ENCODE data around the gene EVI2B. TPM values are rescaled to one million over a fixed set of nuclear protein-coding genes. Genes with fewer than 3 reads are reported as not detected.
"Not testable (repeated sequence)": the region's sequence is repeated elsewhere in the genome, so short reads cannot be mapped to it uniquely, and the experiment has no call there.

Gene EVI2B
- total RNA-seq = 1.2 TPM

DNA sequence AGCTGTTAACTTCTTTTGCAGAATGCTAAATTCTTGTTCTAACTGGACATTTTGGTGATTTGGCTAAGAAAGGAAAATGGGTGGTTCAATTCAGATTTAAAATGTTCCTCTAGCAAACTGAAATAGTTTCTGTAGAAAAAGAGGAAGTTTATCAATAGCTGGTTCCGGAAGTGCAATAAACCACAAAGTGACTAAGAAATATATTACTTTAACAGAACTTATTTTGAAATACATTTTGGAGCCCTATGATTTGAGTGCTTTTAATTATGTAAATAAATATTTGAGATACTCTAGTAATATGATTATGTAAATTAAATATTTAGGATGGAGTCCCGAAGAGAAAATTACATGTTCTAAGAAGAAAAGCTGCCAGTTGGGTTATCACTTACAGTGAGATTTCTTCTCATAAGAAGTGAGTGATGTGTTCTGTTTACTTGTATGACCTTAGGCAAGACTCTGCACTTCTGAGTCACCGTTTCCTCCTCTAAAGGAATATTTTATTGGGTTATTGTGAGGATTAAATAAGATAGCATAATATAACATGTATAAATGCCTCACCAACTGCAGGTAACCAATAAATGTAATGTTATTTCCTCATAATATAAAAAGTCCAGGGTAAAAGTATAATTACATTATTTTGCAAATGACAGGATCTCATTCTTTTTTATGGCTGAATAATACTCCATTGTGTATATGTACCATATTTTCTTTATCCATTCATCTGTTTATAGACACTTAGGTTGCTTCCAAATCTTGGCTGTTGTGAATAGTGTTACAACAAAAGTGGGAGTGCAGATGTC is at the start of gene EVI2B:
TSS of gene EVI2B (minus strand) at position 73 of the 800 bp plus-strand sequence. CDS start 8,445 bp downstream, outside the sequence.
- DNase-seq = no peak

- DNase-seq = peak; percentile 10
These were observed 44.1 kb upstream of the EVI2B start for GRCh38 chr17:31357839-31358394.

DNA sequence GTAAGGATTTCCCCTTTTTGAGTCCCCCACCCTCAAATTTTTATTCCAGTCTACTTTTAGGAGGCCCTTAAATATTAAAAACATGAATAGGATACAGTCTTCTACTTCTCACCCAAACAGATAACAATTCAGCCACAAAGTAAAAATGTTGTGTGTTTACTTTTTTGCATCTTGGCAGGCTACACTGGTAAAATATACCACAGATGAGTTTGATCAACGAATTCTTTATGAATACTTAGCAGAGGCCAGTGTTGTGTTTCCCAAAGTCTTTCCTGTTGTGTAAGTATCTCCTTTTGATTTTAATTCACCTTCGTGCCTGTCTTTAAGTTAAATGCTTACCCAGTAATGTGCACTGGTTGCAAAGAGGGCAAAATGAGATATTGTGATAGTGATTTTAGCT is 43.2 kb upstream of the EVI2B start:
- no peak for DNase-seq

- no peak for DNase-seq
These were observed 42.1 kb upstream of the EVI2B start for GRCh38 chr17:31355935-31356334.

GRCh38 chr17:31349454-31349853 is 35.6 kb upstream of the EVI2B start:
- DNase-seq = no peak

- not testable (repeated sequence) for DNase-seq
These were observed 31.4 kb upstream of the EVI2B start for GRCh38 chr17:31345191-31345747.

DNA sequence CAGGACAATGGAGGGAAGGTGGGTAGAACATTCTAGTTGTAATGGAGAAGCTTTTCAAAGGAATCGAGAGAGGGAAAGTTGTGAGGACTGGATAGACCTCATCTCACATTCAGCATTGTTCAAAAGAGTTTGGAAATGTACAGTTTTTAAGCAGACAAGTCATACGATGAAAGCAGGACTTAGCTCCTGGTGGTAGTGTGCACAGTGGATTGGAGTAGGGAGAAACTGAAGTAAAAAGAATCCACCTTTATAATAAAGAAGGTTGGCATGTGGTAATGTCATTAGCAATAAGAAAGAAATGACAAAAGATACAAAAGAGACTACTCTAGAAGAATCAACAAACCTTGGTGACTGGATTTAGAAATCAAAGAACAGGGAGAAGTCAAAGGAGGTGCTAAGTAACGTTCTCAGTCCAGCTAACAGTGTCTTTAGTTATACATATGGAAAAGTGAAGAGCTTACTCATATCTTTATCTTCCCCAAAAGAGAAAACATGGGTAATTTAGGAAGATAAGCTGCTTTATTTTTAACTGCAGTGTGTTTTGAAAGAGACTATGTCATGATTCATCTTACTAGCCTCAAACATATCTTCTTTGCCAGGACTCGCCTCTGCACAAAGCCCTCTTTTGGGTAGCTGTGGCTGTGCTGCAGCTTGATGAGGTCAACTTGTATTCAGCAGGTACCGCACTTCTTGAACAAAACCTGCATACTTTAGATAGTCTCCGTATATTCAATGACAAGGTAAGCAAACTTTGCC is 26.2 kb upstream of the EVI2B start:
- DNase-seq = no peak

- DNase-seq = no peak
These were observed 15.4 kb upstream of the EVI2B start for GRCh38 chr17:31329221-31329620.

GRCh38 chr17:31328160-31328535 is 14.3 kb upstream of the EVI2B start:
- no peak for DNase-seq

DNA sequence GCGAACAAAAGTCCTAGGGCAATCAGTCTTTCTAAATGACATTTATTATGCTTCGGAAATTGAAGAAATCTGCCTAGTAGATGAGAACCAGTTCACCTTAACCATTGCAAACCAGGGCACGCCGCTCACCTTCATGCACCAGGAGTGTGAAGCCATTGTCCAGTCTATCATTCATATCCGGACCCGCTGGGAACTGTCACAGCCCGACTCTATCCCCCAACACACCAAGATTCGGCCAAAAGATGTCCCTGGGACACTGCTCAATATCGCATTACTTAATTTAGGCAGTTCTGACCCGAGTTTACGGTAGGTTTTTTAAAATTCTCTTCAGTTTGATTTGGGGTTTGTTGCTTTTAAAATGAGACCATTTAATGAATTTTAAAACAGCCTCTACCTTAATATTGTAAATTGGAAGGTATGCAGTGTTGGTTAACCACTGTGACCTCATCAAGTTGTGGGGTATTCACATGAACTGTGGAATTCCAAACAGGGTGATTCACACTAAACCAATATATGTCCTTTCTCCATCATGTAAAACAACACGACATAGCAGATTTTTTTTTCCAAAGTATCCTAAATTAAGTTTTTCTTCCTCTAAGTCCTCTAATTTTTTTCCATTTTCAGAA is 13.8 kb upstream of the EVI2B start:
- DNase-seq = no peak

GRCh38 chr17:31323551-31323950 is 9.7 kb upstream of the EVI2B start:
- no peak for DNase-seq

DNA sequence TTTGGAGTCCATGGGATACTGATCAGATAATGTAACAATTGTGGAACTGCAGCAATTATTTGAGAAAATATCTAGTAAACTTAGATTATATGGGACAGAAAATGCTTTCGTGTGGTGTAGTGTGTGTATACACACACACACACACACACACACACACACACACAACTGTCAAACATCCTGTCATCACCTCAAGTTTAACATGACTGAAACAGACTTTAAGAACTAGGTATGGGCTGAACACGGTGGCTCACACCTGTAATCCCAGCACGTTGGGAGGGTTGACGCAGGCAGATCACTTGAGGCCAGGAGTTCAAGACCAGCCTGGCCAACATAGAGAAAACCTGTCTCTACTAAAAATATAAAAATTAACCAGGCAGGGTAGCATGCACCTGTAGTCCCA is 8.1 kb upstream of the EVI2B start:
- DNase-seq = no peak

- peak; percentile 25 for DNase-seq
These were observed 7.6 kb upstream of the EVI2B start, which contains the start of gene EVI2A for GRCh38 chr17:31321481-31321880. TSS of gene EVI2A (minus strand) at chr17:31321622. CDS start at chr17:31319013, 2,609 bp downstream.

DNA sequence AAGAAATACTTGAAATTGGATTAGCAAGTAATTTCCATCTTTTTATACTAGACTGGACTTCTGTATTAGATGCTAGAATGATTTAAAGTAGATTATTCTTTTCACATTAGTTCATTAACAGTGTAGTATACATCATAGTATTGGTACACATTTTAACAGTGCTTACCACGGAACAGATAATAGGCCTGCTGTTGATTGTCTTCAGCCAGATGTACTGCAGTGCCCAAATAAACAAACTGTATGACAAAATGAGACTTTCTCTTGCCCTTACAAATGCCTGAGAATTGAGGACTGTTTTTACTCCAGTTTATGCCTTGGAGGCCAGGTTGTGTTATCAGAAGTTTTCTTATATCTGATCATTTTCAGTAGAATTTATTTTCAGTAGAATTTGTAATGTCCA is 6.9 kb upstream of the EVI2B start:
- DNase-seq = no peak

GRCh38 chr17:31320241-31320640 is 6.4 kb upstream of the EVI2B start:
- DNase-seq = no peak

- no peak for DNase-seq
These were observed 5.2 kb upstream of the EVI2B start for GRCh38 chr17:31318851-31319661.

GRCh38 chr17:31318298-31318801 is 4.5 kb upstream of the EVI2B start:
- peak; percentile 10 for DNase-seq

GRCh38 chr17:31314782-31315100 is 887 bp upstream of the EVI2B start:
- DNase-seq = no peak

DNA sequence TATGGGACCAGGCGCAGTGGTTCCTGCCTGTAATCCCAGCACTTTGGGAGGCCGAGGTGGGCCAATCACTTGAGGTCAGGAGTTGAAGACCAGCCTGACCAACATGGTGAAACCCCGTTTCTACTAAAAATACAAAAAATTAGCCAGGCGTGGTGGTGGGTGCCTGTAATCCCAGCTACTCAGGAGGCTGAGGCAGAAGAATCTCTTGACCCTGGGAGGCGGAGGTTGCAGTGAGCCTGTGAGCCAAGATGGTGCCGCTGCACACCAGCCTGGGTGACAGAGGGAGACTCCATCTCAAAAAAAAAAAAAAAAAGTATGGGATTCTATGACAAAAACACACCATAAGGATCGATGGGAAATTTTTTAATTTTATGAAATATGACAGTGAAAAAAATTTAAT is 1.6 kb downstream of the EVI2B start:
- DNase-seq = not testable (repeated sequence)

GRCh38 chr17:31311526-31311925 is 2.3 kb downstream of the EVI2B start:
- DNase-seq = no peak

DNA sequence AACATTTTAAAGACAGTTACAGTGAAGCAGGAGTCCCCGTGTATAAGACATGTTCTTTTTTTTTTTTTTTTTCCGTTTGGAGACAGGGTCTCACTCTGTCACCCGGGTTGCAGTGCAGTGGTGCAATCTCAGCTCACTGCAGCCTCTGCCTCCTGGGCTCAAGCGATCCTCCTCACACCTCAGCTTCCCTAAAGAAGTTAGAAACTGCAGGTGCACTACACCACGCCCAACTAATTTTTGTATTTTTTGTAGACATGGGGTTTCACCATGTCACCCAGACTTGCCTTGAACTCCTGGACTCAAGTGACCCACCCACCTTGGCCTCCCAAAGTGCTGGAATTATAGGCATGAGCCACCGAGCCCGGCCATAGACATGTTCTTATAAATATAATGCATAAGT is 3.0 kb downstream of the EVI2B start:
- no peak for DNase-seq

Measured in tongue (tissue), 2 donors.